Sigmoid colon (tissue), 7 donors: Measurements from ENCODE around the gene OCEL1. TPM values are rescaled to one million over a fixed set of nuclear protein-coding genes. Genes with fewer than 3 reads are reported as not detected.
A peak's percentile ranks its signal among the peaks of the same experiment; 100 is the strongest.

ENCODE experiments used
- DNase-seq: peaks from one replicate; pipeline ENCODE4 v3.0.0-alpha.2; 2019
- H3K27ac ChIP-seq, 4 donors: fragments of 200-600 bp; sonication (generic); one replicate each; pipeline ENCODE4 v1.5.1; 2016 to 2019; ENCODE audit warnings: mild to moderate bottlenecking in 1 of 4
- H3K27me3 ChIP-seq, 3 donors: fragments of 200-600 bp; sonication (generic); one replicate each; pipeline ENCODE4 v1.5.1; 2019; ENCODE audit warnings: mild to moderate bottlenecking in 1 of 3
- H3K36me3 ChIP-seq, 4 donors: fragments of 200-600 bp; sonication (generic); one replicate each; pipeline ENCODE4 v1.5.1; 2016 to 2019
- H3K4me1 ChIP-seq, 4 donors: fragments of 200-600 bp; sonication (generic); one replicate each; pipeline ENCODE4 v1.5.1; 2017 to 2019
- H3K4me3 ChIP-seq, 4 donors: fragments of 200-600 bp; sonication (generic); one replicate each; pipeline ENCODE4 v1.5.1; 2017 to 2019; ENCODE audit warnings: mild to moderate bottlenecking in 2 of 4, moderate library complexity in 1 of 4
- H3K9me3 ChIP-seq, 4 donors: fragments of 200-600 bp in 3 of 4; sonication (generic) in 3 of 4; one replicate each; pipeline versions ENCODE4 v1.5.1 to v1.6.1; 2013 to 2019
- EP300 ChIP-seq, 4 donors: sonication (generic); formaldehyde crosslinking; IDR thresholded peaks; one replicate each; pipeline ENCODE4 v1.6.1; 2017; ENCODE audit warnings: antibody characterized with exemption in 4 of 4
- POLR2A ChIP-seq, 2 donors: fragments of 450-650 bp; IDR thresholded peaks; one replicate each; pipeline ENCODE4 v1.6.1; 2016; ENCODE audit warnings: antibody characterized with exemption in 2 of 2, mild to moderate bottlenecking in 2 of 2, moderate library complexity in 2 of 2
- POLR2AphosphoS5 ChIP-seq, 4 donors: sonication (generic); formaldehyde crosslinking; IDR thresholded peaks; one replicate each; pipeline ENCODE4 v1.6.1; 2017; ENCODE audit warnings: antibody characterized with exemption in 4 of 4
- WGBS, 2 donors: extraction: QIAGEN DNeasy Blood & Tissue Kit; methylation state at CpG; one replicate each; pipeline ENCODE4 v1.1.7; 2013; 5-methylcytosine and 5-hydroxymethylcytosine counted together
- intact Hi-C: fragments of 100-400 bp; cut with DNase I; formaldehyde crosslinking; loops from one replicate; pipeline ENCODE4 v1.15.1; 2023
- polyA plus RNA-seq, 3 donors: library from polyadenylated mRNA; stranded (reverse); fragments of 200-250 nt; gene quantifications; one replicate each; pipeline ENCODE4 v1.2.3, GENCODE V29; 2013
- total RNA-seq, 4 donors: library from RNA; depleted of rRNA; stranded (reverse); fragments of >200 nt; gene quantifications; one replicate each; pipeline ENCODE4 v1.1.0, GENCODE V29; 2016
- TF ChIP-seq, protein P1 (sequence below), 4 experiments: fragments of 450-650 bp in 3 of 4; fragments of 200-600 bp in 1 of 4; IDR thresholded peaks; one replicate each; pipeline ENCODE4 v1.5.1; 2016 to 2019; ENCODE audit warnings: antibody characterized with exemption in 4 of 4, mild to moderate bottlenecking in 3 of 4, moderate library complexity in 2 of 4
- donor health status: healthy with polysubstance abuse.
- donor health status: Bipolar disorder and iron deficiency.
- donor health status: healthy.

The OCEL1 gene
- total and polyA plus RNA-seq, 7 donors = 7.5 to 79.8 (median 15.8) TPM

DNA sequence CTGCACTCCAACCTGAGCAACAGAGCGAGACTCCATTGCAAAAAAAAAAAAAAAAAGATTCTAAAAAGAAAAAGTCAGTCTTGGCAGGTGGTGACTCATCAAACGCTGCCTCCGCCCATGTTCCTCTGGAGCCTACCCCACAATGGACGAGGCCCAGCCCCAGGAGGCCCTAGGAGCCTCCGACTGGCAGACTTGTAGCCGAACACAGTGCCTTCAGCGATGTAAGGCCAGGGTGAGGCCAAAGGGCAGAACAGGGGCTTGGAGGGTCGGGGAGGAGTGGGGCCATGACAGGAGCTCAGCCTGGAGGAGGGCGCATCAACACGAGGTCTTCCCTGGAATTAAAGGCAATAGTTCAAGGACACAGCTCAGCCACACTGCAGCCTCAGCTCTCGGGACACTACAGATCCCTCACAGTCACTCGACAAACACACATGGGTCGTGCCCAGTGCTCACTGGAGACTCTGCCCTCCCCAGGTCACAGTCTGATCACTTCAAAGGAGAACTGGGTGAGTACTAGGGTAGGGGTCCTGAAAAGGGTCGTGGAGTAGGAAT lies 5.7 kb upstream of the OCEL1 start:
- peak overlapping the region in 1 of 4 donors; percentile 42 for H3K27ac ChIP-seq
- no peak overlapping the region for H3K4me3 ChIP-seq
- no peaks in the 10 kb centered on the region for H3K27me3 ChIP-seq
- TF ChIP-seq POLR2AphosphoS5 (IDR thresholded peaks at IDR 0.05) (no peak), EP300 (IDR thresholded peaks at IDR 0.05) (no peak), POLR2A (IDR thresholded peaks at IDR 0.05) (no peak)
- TF ChIP-seq, protein P1, sequence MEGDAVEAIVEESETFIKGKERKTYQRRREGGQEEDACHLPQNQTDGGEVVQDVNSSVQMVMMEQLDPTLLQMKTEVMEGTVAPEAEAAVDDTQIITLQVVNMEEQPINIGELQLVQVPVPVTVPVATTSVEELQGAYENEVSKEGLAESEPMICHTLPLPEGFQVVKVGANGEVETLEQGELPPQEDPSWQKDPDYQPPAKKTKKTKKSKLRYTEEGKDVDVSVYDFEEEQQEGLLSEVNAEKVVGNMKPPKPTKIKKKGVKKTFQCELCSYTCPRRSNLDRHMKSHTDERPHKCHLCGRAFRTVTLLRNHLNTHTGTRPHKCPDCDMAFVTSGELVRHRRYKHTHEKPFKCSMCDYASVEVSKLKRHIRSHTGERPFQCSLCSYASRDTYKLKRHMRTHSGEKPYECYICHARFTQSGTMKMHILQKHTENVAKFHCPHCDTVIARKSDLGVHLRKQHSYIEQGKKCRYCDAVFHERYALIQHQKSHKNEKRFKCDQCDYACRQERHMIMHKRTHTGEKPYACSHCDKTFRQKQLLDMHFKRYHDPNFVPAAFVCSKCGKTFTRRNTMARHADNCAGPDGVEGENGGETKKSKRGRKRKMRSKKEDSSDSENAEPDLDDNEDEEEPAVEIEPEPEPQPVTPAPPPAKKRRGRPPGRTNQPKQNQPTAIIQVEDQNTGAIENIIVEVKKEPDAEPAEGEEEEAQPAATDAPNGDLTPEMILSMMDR (IDR thresholded peaks at IDR 0.05) = no peak
- no peaks in the 10 kb centered on the region for H3K9me3 ChIP-seq
- intact Hi-C loops = loop anchor here (10.0 kb wide), 1 partner anchor 245 kb away; the partner anchor contains the start of gene NXNL1
- H3K4me1 ChIP-seq = peaks cover 0 to 14% (median 9%) of the 10 kb centered on the region in 4 donors
- H3K36me3 ChIP-seq = peaks cover 0 to 24% (median 12%) of the 10 kb centered on the region in 4 donors
- whole genome bisulfite sequencing, 2 donors = 15 to 55% methylated on average over 14 of the region's 14 CpGs
- no peak for DNase-seq

DNA sequence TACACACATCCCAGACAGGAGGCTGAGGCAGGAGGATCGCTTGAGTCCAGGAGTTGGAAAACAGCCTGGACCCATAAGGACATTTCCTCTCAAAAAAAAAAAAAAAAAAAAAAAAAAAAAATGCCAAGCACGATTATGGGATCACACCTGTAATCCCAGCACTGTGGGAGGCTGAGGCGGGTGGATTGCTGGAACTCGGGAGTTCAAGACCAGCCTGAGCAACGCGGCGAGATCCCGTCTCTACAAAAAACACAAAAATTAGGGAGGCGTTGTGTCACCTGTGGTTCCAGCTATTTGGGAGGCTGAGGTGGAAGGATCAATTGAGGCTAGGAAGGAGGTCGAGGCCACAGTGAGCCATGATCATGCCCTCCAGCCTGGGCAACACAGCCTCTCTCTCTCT lies 973 bp upstream of the OCEL1 start:
- Histone ChIP-seq H3K27me3 (no peaks in the 10 kb centered on the region), H3K27ac (no peak overlapping the region), H3K4me1 (peaks cover 0 to 26% (median 16%) of the 10 kb centered on the region in 4 donors), H3K4me3 (no peak overlapping the region), H3K36me3 (peaks cover 0 to 15% (median 0%) of the 10 kb centered on the region in 4 donors), H3K9me3 (no peaks in the 10 kb centered on the region)
- 70 to 88% methylated on average over 10 of the region's 10 CpGs for WGBS, 2 donors
- intact Hi-C loops = loop anchor here (10.0 kb wide), 1 partner anchor 240 kb away; the partner anchor contains the start of gene NXNL1
- TF ChIP-seq, protein P1 (IDR thresholded peaks at IDR 0.05) = no peak
- TF ChIP-seq EP300 (IDR thresholded peaks at IDR 0.05) (no peak), POLR2A (IDR thresholded peaks at IDR 0.05) (no peak), POLR2AphosphoS5 (IDR thresholded peaks at IDR 0.05) (no peak)
- no peak for DNase-seq

DNA sequence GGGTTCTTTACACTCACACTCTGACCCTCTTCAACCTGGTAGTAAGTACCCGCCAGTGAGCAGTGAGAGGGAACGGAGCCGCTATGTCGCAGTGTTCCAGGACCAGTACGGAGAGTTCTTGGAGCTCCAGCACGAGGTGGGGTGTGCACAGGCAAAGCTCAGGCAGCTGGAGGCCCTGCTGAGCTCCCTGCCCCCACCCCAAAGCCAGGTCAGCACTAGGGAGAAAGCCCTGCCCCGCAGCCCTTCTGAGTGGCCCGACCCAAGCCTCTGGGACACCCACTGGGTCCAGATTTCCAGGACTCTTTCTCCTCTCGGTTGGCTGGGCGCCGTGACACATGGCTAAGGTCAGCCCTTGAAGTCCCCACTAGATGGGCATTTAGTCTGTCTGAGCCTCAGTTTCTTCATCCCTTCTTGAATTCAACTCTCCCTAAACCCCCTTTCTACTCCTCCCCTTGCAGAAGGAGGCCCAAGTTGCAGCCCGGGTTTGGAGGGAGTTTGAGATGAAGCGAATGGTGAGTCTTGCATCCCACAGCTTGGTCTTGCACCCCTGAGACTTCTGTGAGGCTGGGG lies 1.9 kb downstream of the OCEL1 start:
- Histone ChIP-seq H3K36me3 (peaks cover 0 to 39% (median 10%) of the 10 kb centered on the region in 4 donors), H3K27me3 (no peaks in the 10 kb centered on the region), H3K4me3 (no peak overlapping the region), H3K27ac (peak overlapping the region in 2 of 4 donors; percentile 86 to 88), H3K9me3 (no peaks in the 10 kb centered on the region), H3K4me1 (peaks cover 0 to 22% (median 16%) of the 10 kb centered on the region in 4 donors)
- no peak for DNase-seq
- 86 to 91% methylated on average over 13 of the region's 13 CpGs for WGBS, 2 donors
- TF ChIP-seq EP300 (IDR thresholded peaks at IDR 0.05) (no peak), POLR2AphosphoS5 (IDR thresholded peaks at IDR 0.05) (no peak)
- intact Hi-C loops = loop anchor here (2.0 to 10.0 kb wide), 2 partner anchors 17 to 237 kb away; partner anchors contain the start of genes NR2F6 and NXNL1

DNA sequence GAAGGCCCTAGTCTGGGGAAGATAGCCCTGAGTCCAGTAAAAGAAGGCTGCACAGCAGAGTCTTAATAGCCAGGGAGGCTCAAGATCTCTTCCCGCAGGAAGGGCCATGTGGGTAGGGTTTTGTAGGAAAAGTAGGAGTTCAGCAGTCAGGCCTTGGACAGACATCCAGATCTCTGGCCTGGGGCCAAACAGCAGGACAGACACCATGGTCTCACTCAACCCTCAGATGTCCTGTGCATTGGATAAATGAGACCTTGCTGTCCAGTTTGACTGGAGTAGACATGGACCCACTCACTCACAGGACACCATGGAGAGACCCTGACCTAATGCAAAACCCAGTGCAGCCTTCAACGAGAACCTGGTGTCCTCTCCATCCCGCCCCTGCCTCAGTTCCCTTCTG lies 3.9 kb downstream of the OCEL1 start:
- Histone ChIP-seq H3K27ac (no peak overlapping the region), H3K9me3 (no peaks in the 10 kb centered on the region), H3K36me3 (peaks cover 0 to 41% (median 10%) of the 10 kb centered on the region in 4 donors), H3K4me3 (no peak overlapping the region), H3K4me1 (peaks cover 0 to 30% (median 22%) of the 10 kb centered on the region in 4 donors), H3K27me3 (no peaks in the 10 kb centered on the region)
- TF ChIP-seq EP300 (IDR thresholded peaks at IDR 0.05) (no peak), POLR2A (IDR thresholded peaks at IDR 0.05) (no peak), POLR2AphosphoS5 (IDR thresholded peaks at IDR 0.05) (no peak)
- TF ChIP-seq, protein P1 (IDR thresholded peaks at IDR 0.05) = no peak
- 96 to 97% methylated on average over 3 of the region's 3 CpGs for WGBS, 2 donors
- intact Hi-C loops = loop anchor here (10.0 kb wide), 1 partner anchor 235 kb away; the partner anchor contains the start of gene NXNL1
- no peak for DNase-seq

DNA sequence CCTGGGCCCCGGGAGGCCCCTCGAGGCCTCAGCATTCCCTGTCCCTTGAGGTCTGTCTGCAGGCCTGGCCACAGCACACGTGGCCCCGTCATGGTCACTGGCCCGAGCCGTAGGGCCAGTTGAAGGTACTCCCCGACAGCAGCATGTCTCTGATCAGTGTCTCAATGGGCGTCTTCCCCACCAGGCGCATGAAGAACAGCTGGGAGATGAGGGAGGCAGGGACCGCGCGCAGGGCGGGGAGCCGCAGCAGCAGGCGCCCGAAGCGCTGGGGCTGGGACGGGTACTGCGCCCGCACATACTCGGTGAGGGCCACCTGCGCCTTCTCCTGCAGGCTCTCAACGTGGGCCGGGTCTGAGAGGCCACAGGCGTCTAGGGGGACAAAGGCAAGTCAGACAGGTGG lies 6.2 kb downstream of the OCEL1 start:
- H3K27ac ChIP-seq = no peak overlapping the region
- H3K9me3 ChIP-seq = no peaks in the 10 kb centered on the region
- peaks cover 0 to 33% (median 31%) of the 10 kb centered on the region in 4 donors for H3K4me1 ChIP-seq
- no peak for TF ChIP-seq POLR2AphosphoS5 (IDR thresholded peaks at IDR 0.05)
- no peak for TF ChIP-seq POLR2A (IDR thresholded peaks at IDR 0.05)
- TF ChIP-seq, protein P1 (IDR thresholded peaks at IDR 0.05) = no peak
- TF ChIP-seq EP300 (IDR thresholded peaks at IDR 0.05) = no peak
- H3K27me3 ChIP-seq = no peaks in the 10 kb centered on the region
- no peak for DNase-seq
- 91 to 94% methylated on average over 25 of the region's 25 CpGs for WGBS, 2 donors
- no peak overlapping the region for H3K4me3 ChIP-seq
- intact Hi-C loops = no loop called here
- peaks cover 0 to 41% (median 10%) of the 10 kb centered on the region in 4 donors for H3K36me3 ChIP-seq
